HG03196 (cell line): Measurements from ENCODE around the gene NEDD9.

Experiments
- ATAC-seq: cut with Tn5 transposase; IDR thresholded peaks from one replicate; pipeline ENCODE4 v1.9.1; 2021; ENCODE audit not compliant: unreplicated experiment

NEDD9 gene

GRCh38 chr6:11181478-11182136 lies 50.9 kb downstream of the NEDD9 start:
- no peak for ATAC-seq

DNA sequence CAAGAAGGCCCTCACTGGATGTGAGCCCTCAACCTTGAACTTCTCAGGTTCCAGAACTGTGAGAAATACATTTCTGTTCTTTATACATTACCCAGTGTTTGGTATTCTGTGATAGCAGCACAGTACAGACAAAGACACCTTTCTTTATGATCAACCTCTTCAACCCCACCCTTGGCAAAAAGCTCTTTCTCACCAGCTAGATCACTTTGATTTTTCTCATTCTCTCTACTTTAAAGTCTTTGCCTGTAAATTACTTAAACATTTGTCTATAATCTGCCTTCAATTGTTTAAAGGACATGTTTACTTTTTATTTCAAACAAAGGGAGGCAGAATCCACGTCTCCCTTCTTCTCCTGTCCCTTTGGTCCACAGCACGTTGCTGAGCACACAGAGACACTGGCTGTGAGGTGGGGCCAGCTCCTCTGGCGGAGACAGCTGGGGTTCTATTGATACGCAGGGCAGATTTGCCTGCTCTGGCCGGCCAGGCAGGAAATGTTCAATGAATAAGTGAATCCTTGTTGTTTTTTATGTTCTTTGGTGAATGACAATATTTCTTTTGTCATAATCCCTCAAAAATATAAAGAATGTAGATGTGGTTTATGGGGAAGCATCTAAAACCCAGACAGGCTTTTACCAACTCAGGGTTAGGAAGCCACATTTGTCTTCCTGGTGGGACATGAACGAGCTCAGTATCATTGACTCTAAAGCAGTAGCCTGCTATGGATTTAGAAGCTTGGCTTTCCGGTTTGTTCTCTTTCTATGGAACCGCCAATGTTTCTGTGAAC lies 52.9 kb downstream of the NEDD9 start:
- ATAC-seq, result no peak

GRCh38 chr6:11179088-11179418 lies 53.4 kb downstream of the NEDD9 start:
- ATAC-seq, result no peak

DNA sequence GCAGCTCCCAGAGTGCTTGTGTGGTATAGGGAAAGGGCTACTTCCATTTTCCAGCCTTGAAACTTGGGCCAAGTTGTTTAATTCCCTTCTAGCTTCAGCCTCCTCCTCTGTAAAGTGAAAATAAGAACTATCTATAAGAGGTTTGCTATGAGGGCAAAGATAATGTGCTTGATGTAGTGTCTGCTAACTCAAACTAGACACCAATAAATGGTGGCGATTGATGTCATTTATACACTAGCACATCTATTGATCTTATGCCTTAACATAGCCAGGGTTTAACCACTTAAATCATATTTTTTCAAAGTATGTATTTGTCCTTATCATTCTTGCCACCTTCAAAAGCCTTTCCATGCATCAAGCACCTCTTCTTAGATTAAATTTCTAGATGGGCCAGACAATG lies 55.2 kb downstream of the NEDD9 start:
- ATAC-seq, result no peak

DNA sequence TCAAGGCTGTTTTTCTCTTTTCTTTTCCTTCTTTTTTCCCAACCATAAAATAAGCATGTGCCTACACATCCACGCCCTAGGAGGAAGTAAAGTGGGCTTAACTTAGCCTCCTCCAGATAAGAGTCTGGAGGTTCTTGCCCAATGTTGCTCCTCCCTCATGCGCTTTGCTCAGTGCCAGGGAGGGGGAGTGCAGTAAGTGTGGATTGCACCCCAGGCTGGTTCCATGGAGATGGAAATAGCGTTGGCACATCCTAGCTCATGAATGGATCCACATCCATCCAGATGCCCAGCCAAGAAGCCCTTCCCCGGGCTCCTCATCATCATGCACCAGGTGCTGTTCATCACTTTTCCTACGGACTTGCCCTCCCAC lies 58.2 kb downstream of the NEDD9 start:
- no peak for ATAC-seq

GRCh38 chr6:11172501-11173327 lies 59.8 kb downstream of the NEDD9 start:
- ATAC-seq, result no peak

DNA sequence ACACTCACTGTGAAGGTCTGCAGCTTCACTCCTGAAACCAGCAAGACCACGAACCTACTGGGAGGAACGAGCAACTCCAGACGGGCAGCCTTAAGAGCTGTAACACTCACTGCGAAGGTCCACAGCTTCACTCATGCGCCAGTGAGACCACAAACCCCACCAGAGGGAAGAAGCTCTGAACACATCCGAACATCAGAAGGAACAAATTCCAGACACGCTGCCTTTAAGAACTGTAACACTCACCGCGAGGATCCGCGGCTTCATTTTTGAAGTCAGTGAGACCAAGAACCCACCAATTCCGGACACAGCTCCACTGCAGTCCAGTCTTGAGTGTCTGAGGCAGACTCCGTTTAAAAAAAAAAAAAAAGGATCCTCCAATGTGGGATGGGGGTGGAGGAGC lies 60.5 kb downstream of the NEDD9 start:
- no peak for ATAC-seq

DNA sequence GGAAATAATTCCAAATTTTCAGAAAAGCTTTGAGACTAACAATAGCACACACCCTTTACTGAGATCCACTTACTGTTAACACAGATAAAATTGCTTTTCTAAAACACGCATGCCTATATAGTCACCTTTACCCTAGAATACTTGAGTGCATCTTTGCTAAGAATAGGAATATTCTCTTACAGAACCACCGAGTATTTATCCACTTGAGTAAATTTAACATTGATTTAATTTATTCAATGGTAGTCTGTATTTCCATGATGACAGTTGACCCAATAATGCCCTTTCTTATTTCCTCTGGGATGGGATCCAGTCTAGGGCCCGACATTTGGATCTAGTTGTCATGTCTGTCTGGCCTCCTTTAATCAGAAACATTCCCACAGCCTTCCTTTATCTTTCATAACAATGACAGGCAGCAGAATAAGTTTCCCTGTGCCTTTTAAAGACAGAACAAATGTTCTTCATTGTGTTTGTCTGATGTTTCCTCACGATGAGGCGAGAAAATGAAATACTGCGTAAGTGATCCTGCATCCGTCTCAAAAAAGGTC lies 64.3 kb downstream of the NEDD9 start:
- ATAC-seq, result no peak

DNA sequence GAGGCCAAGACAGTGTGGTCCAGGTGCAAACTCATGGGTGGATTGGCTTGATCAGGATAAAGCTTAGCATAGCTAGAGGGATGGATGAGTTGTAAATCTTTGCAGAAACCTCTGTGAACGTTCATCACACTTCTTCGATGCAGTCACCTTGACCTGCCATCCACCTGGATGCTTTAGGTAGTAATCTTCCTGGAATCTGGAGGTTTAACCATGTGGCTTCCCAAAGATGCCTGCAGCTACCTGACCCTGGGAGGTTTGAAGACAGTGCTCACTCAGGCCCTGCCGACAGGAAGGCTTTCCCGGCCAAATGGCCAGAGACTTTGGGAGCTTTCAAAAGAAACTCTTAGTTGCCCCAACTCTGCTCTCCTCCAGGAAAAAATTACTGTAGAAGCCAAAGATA lies 65.5 kb downstream of the NEDD9 start:
- no peak for ATAC-seq

DNA sequence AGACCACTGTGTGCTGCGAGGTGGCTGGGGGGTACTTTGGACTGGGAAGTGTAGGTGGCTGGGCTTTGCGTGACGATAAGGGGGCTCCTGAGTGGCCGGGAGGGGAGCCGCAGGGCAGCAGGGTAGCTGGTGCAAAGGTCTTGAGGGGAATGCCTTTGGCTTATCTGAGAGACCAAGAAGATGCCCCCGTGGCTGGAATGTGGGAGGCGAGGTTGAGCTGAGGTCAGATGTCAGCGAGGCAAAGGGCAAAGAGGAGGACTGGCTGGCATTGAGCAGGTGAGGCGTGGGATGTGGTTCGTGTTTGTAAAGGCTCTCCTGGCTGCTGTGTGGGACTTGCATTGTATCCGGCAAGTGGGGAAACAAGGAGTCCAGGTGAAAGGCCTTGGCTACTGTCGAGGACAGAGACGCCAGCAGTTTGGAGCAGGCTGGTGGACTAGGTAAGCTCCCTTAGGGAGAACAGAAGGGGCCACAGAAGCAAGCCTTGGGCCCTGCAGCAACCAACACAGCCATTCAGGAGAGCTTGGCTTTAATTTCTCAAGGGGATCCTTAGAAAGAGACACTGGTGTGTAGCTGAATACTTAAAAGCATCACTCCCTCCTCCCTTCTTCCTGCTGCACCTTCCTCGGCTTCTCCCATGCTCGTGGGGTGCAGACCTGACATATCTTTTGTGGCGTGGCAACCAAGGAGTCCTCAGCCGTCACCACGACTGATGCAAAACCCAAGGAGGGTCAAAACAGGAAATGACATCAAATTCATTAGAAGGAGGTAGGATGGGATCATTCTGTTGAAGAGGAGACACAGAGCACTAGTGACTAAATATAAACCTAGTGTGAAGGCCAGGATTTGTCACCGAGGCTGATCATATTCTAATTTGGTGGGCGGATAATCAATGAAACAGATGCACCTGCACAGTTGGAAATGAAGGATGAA lies 67.5 kb downstream of the NEDD9 start:
- ATAC-seq, result no peak

- no peak for ATAC-seq
Measured at GRCh38 chr6:11163932-11164331, 68.5 kb downstream of the NEDD9 start.

DNA sequence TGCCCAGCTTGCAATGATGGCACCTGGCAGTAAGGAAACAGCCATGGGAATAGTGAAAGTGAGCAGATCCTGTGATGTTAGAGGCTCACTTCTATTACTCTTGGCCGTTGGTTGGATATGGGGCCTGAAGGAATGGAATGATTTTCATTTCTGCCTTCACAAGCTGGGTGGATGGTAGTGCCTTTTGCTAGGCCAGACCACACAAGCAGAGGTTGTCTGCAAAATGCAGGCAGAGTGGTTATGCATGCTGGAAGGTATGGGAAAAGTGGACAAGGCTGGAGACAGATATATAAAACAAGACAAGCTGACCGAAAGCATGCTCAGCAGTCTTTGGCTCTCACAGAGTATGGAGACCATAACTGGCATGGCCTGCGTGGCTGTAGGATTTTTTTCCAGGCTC lies 70.2 kb downstream of the NEDD9 start:
- ATAC-seq, result no peak

GRCh38 chr6:11161031-11161956 lies 71.2 kb downstream of the NEDD9 start:
- no peak for ATAC-seq

DNA sequence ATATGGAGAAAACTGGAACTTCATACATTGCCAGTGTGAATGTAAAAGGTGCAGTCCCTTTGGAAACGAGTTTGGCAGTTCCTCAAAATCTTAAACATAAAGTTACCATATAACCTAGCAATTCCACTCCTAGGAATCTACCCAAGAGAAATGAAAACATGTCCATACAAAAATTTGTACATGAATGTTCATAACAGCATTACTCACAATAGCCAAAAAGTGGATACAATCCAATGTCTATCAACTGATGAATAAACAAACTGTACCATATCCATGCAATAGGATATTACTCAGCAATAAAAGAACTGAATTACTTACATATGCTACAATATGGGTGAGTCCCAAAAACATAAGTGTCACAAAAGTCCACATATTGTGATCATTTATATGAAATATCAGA lies 72.3 kb downstream of the NEDD9 start:
- no peak for ATAC-seq

GRCh38 chr6:11155589-11155988 lies 76.9 kb downstream of the NEDD9 start:
- ATAC-seq, result no peak

DNA sequence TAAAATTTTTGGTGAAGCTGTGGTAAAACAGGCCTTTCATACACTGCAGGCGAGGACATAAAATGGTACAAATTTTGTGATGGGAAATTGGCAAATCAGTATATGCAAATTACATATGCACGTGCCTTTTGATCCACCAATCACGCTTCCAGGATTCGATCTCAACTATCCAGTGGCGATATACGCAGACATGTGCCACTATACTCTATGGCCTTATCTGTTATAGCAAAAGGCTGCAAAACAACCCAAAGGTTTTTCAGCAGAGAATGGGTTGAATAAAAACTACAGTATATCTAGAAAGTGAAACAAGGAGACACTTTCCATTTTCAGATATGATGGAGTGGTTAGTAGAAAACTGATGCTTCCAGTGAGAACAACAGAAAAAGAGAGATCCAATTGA lies 79.0 kb downstream of the NEDD9 start:
- ATAC-seq, result no peak

DNA sequence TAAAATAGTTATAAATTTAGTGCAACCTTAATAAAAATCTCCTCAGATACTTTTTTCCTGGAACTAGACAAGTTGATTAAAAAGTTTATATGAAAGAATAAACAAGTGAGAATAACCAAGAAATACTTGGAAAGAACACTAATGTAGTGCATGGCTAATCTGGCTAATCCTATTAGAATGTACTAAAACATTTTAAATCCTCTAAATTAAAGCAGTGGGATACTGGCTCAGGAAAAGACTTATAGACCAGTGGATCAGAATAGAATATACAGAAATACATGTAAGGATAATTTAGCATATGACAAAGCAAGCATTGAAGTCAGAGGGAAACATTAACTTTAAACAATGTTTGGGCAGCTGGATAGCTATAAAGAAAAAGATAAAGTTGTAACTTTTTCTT lies 79.9 kb downstream of the NEDD9 start:
- no peak for ATAC-seq

- no peak for ATAC-seq
Measured at GRCh38 chr6:11151488-11151887, 81.0 kb downstream of the NEDD9 start.

DNA sequence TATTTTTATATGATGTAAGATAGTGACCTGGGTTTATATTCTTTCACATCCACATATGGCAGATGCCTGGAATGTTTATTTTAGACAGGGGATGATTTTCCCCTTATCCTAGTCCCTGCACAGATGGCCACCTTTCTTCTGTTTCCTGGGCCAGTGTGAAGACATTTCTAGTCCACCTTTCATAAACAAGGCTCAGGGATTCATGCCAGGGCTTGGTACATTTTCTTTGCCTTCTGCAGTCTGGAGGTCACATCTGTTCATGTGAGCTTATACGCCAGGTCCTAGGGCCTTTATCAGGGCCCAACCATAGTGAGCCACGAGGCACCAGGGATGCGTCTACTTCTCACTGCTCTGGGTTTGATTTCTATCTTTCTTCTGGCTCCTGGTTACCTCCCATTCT lies 82.9 kb downstream of the NEDD9 start:
- no peak for ATAC-seq
